SK-N-SH (cell line): Measurements from ENCODE around the gene CYP4B1. TPM values are rescaled to one million over a fixed set of nuclear protein-coding genes. Genes with fewer than 3 reads are reported as not detected.

Experiments used
- CTCF ChIA-PET: fragments of 300-600, 350-600 bp; formaldehyde crosslinking; extraction: SDS; loops from one replicate; lab custom pipeline; 2021; lab: Yijun Ruan, JAX
- POLR2A ChIA-PET: fragments of 350-600 bp; sonication (Branson Sonifier 250); formaldehyde crosslinking; extraction: SDS; loops from one replicate; lab custom pipeline; 2020; ENCODE audit warnings: antibody characterized with exemption, inconsistent platforms; lab: Yijun Ruan, JAX
- DNase-seq: peaks from one replicate; pipeline ENCODE4 v3.0.0; 2012
- H2AFZ ChIP-seq: fragments of 200-600 bp; sonication (generic); 2 replicates; pipeline ENCODE4 v1.8.1; 2016; ENCODE audit warnings: antibody characterized with exemption, mild to moderate bottlenecking, low read depth
- H3F3A ChIP-seq: fragments of 200-600 bp; sonication (generic); replicated peaks from 2 replicates; pipeline ENCODE3; 2016; ENCODE audit warnings: antibody characterized with exemption, mild to moderate bottlenecking; ENCODE audit not compliant: insufficient read depth
- H3K27ac ChIP-seq, 2 experiments: fragments of 200-500 bp in 1 of 2; fragments of 200-600 bp in 1 of 2; sonication (Bioruptor generic) in 1 of 2; sonication (generic), shearing (Covaris generic) in 1 of 2; 2 replicates each; pipeline versions ENCODE4 v1.5.1 to v1.6.1; 2014 to 2016; ENCODE audit warnings: low read depth in 2 of 2, inconsistent platforms in 1 of 2, low read length in 1 of 2, mild to moderate bottlenecking in 1 of 2, mixed read lengths in 1 of 2
- H3K27me3 ChIP-seq: fragments of 200-600 bp; sonication (generic), shearing (Covaris generic); 2 replicates; pipeline ENCODE4 v1.6.1; 2016; ENCODE audit warnings: mixed run types; ENCODE audit not compliant: insufficient read depth
- H3K36me3 ChIP-seq, 2 experiments: fragments of 200-500 bp in 1 of 2; fragments of 200-600 bp in 1 of 2; sonication (Bioruptor generic) in 1 of 2; sonication (generic) in 1 of 2; replicated peaks in 1 of 2; 2 replicates each; pipeline versions ENCODE3 to v1.5.1; 2014 to 2016; ENCODE audit warnings: low read length in 1 of 2, mild to moderate bottlenecking in 1 of 2; ENCODE audit not compliant: insufficient read depth in 2 of 2, control insufficient read depth in 1 of 2
- H3K4me1 ChIP-seq, 2 experiments: fragments of 200-500 bp in 1 of 2; fragments of 200-600 bp in 1 of 2; sonication (Bioruptor generic) in 1 of 2; sonication (generic), shearing (Covaris generic) in 1 of 2; 2 replicates each; pipeline versions ENCODE4 v1.5.1 to v1.6.1; 2014 to 2016; ENCODE audit warnings: low read depth in 1 of 2, low read length in 1 of 2, mixed run types in 1 of 2; ENCODE audit not compliant: insufficient read depth in 2 of 2, control insufficient read depth in 1 of 2
- H3K4me2 ChIP-seq: fragments of 200-600 bp; sonication (generic), shearing (Covaris generic); 2 replicates; pipeline ENCODE4 v1.6.1; 2017; ENCODE audit warnings: mixed run types
- H3K4me3 ChIP-seq, 2 experiments: fragments of 200-500 bp in 1 of 2; fragments of 200-600 bp in 1 of 2; sonication (Bioruptor generic) in 1 of 2; sonication (generic), shearing (Covaris generic) in 1 of 2; 2 replicates each; pipeline versions ENCODE4 v1.5.1 to v1.8.1; 2014 to 2016; ENCODE audit warnings: low read depth in 2 of 2, inconsistent platforms in 1 of 2, low read length in 1 of 2, mild to moderate bottlenecking in 1 of 2, mixed read lengths in 1 of 2, moderate library complexity in 1 of 2
- H3K79me2 ChIP-seq: fragments of 200-600 bp; sonication (generic); 2 replicates; pipeline ENCODE4 v1.8.1; 2017; ENCODE audit warnings: mild to moderate bottlenecking; ENCODE audit not compliant: insufficient read depth
- H3K9ac ChIP-seq: fragments of 200-600 bp; sonication (generic); 2 replicates; pipeline ENCODE4 v1.6.1; 2017; ENCODE audit warnings: mixed run types
- H3K9me2 ChIP-seq: fragments of 200-600 bp; sonication (generic); 2 replicates; pipeline ENCODE4 v1.6.1; 2017; ENCODE audit warnings: mixed run types
- H3K9me3 ChIP-seq: fragments of 200-600 bp; sonication (generic); 2 replicates; pipeline ENCODE4 v1.6.1; 2017; ENCODE audit warnings: mixed run types, mild to moderate bottlenecking, moderate library complexity
- H4K20me1 ChIP-seq: fragments of 200-600 bp; sonication (generic); 2 replicates; pipeline ENCODE4 v1.6.1; 2017; ENCODE audit warnings: mild to moderate bottlenecking, mixed run types; ENCODE audit not compliant: insufficient read depth
- ELF1 ChIP-seq: IDR thresholded peaks from 2 replicates; pipeline ENCODE4 v1.4.0; 2012
- EP300 ChIP-seq, 2 experiments: IDR thresholded peaks; 2 replicates each; pipeline versions ENCODE4 v1.4.0 to v1.6.1; 2012; ENCODE audit warnings: borderline replicate concordance in 1 of 2, low read depth in 1 of 2, low read length in 1 of 2
- EZH2phosphoT487 ChIP-seq: fragments of 200-600 bp; sonication (generic); IDR thresholded peaks from 2 replicates; pipeline ENCODE4 v1.6.1; 2017; ENCODE audit warnings: low read depth, mixed run types, mild to moderate bottlenecking, antibody characterized with exemption, moderate library complexity, borderline replicate concordance
- FOXJ3 ChIP-seq: sonication (generic); formaldehyde crosslinking; IDR thresholded peaks from 2 replicates; pipeline ENCODE4 v1.5.1; 2020; ENCODE audit warnings: mild to moderate bottlenecking, missing genetic modification reagents
- GATA2 ChIP-seq: sonication (generic); formaldehyde crosslinking; IDR thresholded peaks from 2 replicates; pipeline ENCODE4 v1.5.0; 2020; ENCODE audit warnings: mild to moderate bottlenecking, missing genetic modification reagents
- JUND ChIP-seq: IDR thresholded peaks from 2 replicates; pipeline ENCODE4 v1.4.0; 2012
- MXI1 ChIP-seq: IDR thresholded peaks from 2 replicates; pipeline ENCODE4 v1.6.1; 2012; ENCODE audit warnings: mild to moderate bottlenecking, low read depth, low read length, improper control_type of control experiment
- NFIC ChIP-seq: IDR thresholded peaks from 2 replicates; pipeline ENCODE4 v1.4.0; 2012; ENCODE audit warnings: borderline replicate concordance
- NRF1 ChIP-seq: IDR thresholded peaks from 2 replicates; pipeline ENCODE4 v1.6.1; 2012; ENCODE audit warnings: low read depth, mild to moderate bottlenecking, low read length
- POLR2AphosphoS5 ChIP-seq: IDR thresholded peaks from 2 replicates; pipeline ENCODE4 v1.6.1; 2012; ENCODE audit warnings: low read depth, low read length
- REST ChIP-seq: IDR thresholded peaks from 2 replicates; pipeline ENCODE4 v1.6.1; 2012; ENCODE audit warnings: mild to moderate bottlenecking, low read depth, low read length, moderate library complexity
- RXRA ChIP-seq: IDR thresholded peaks from 2 replicates; pipeline ENCODE4 v1.4.0; 2012; ENCODE audit warnings: low read depth, mild to moderate bottlenecking, borderline replicate concordance
- SMC3 ChIP-seq: IDR thresholded peaks from 2 replicates; pipeline ENCODE4 v1.6.1; 2012; ENCODE audit warnings: low read depth, low read length, improper control_type of control experiment
- TAF1 ChIP-seq: IDR thresholded peaks from 2 replicates; pipeline ENCODE4 v1.6.1; 2012; ENCODE audit warnings: low read depth, mild to moderate bottlenecking, low read length, moderate library complexity, borderline replicate concordance
- TCF12 ChIP-seq: IDR thresholded peaks from 2 replicates; pipeline ENCODE4 v1.4.0; 2012
- USF2 ChIP-seq: fragments of 150-350 bp; IDR thresholded peaks from 2 replicates; pipeline ENCODE4 v1.6.1; 2017; ENCODE audit warnings: antibody characterized with exemption, low read length, low read depth, borderline replicate concordance
- ZBTB33 ChIP-seq: IDR thresholded peaks from 2 replicates; pipeline ENCODE4 v1.4.0; 2012; ENCODE audit warnings: low read depth, borderline replicate concordance
- WGBS: methylation state at CpG from one replicate; pipeline ENCODE4 v1.1.6; 2017; ENCODE audit warnings: low lambda C conversion rate; 5-methylcytosine and 5-hydroxymethylcytosine counted together
- polyA plus RNA-seq, 3 experiments: library from polyadenylated mRNA; depleted of rRNA; stranded (reverse); fragments of >200 nt; gene quantifications; 2 replicates each; pipeline ENCODE4 v1.2.3, GENCODE V29; 2012

The CYP4B1 gene
- polyA plus RNA-seq, 1 of the 3 experiments (the other 2 are of a cell fraction): not detected

GRCh38 chr1:46793126-46793525 lies 5.7 kb upstream of the CYP4B1 start:
- H3K9me2 ChIP-seq: no peaks in the 10 kb centered on the region
- WGBS: 1% methylated on average over 3 of the region's 3 CpGs
- ChIA-PET CTCF (no interaction called here), POLR2A (no interaction called here)
- no peaks in the 10 kb centered on the region for H3K79me2 ChIP-seq
- no peak overlapping the region for H3K4me2 ChIP-seq
- H3K27me3 ChIP-seq: no peaks in the 10 kb centered on the region
- TF ChIP-seq SMC3 (no peak), POLR2AphosphoS5 (no peak), NRF1 (no peak), REST (no peak), TCF12 (no peak), ZBTB33 (no peak), TAF1 (no peak), FOXJ3 (CRISPR knock-in tag) (no peak)
- H3K9me3 ChIP-seq: no peaks in the 10 kb centered on the region
- H3K27ac ChIP-seq: no peak overlapping the region
- H2AFZ ChIP-seq: no peak overlapping the region
- H3K4me3 ChIP-seq: no peak overlapping the region
- DNase-seq: no peak
- no peaks in the 10 kb centered on the region for H3F3A ChIP-seq
- no peaks in the 10 kb centered on the region for H3K36me3 ChIP-seq
- H3K9ac ChIP-seq: no peak overlapping the region
- no peaks in the 10 kb centered on the region for H3K4me1 ChIP-seq
- H4K20me1 ChIP-seq: no peaks in the 10 kb centered on the region

- ChIA-PET CTCF (no interaction called here), POLR2A (no interaction called here)
- Histone ChIP-seq H3K9me2 (no peaks in the 10 kb centered on the region), H3K4me1 (no peaks in the 10 kb centered on the region), H3K27me3 (no peaks in the 10 kb centered on the region), H3F3A (no peaks in the 10 kb centered on the region), H3K79me2 (no peaks in the 10 kb centered on the region), H4K20me1 (no peaks in the 10 kb centered on the region), H3K9ac (no peak overlapping the region), H3K9me3 (no peaks in the 10 kb centered on the region), H3K4me2 (no peak overlapping the region), H2AFZ (no peak overlapping the region), H3K36me3 (no peaks in the 10 kb centered on the region), H3K27ac (no peak overlapping the region), H3K4me3 (no peak overlapping the region)
- DNase-seq: no peak
- 0% methylated on average over 1 of the region's 1 CpG for WGBS
- TF ChIP-seq REST: no peak
- no peak for TF ChIP-seq RXRA
- TF ChIP-seq MXI1: no peak
- TF ChIP-seq USF2: no peak
- TF ChIP-seq NFIC: no peak
- TF ChIP-seq GATA2: no peak
- TF ChIP-seq EZH2phosphoT487: no peak
- TF ChIP-seq TAF1: no peak
- TF ChIP-seq EP300 (IDR thresholded peaks at IDR 0.05; ENCODE audit: borderline replicate concordance in 1 of 2, low read depth in 1 of 2, low read length in 1 of 2): no peak
- TF ChIP-seq TCF12: no peak
- no peak for TF ChIP-seq ELF1
- no peak for TF ChIP-seq JUND
- TF ChIP-seq NRF1: no peak
Observed at GRCh38 chr1:46797696-46798470, 963 bp upstream of the CYP4B1 start.
